HEK293 (cell line): ENCODE results near the gene NTN4.

Experiments used
- CTCF ChIA-PET: fragments of 350-600 bp; formaldehyde crosslinking; extraction: SDS; loops from one replicate; lab custom pipeline; 2021; ENCODE audit warnings: antibody characterized with exemption; lab: Yijun Ruan, JAX
- POLR2A ChIA-PET: fragments of 300-600 bp; formaldehyde crosslinking; extraction: SDS; loops from one replicate; lab custom pipeline; 2020; ENCODE audit warnings: antibody characterized with exemption, inconsistent platforms; lab: Yijun Ruan, JAX
- H3K27ac ChIP-seq: fragments of 200-500 bp; sonication (Bioruptor generic); 2 replicates; pipeline ENCODE4 v1.5.1; 2014; ENCODE audit warnings: low read depth, low read length, control low read depth, inconsistent platforms; ENCODE audit errors: extremely low read depth
- H3K36me3 ChIP-seq, 2 experiments: fragments of 200-500 bp in 1 of 2; sonication (Bioruptor generic) in 1 of 2; 1 replicate in 1 of 2; 2 replicates in 1 of 2; pipeline ENCODE4 v1.5.1; 2014 to 2017; ENCODE audit warnings: inconsistent platforms in 2 of 2, low read length in 2 of 2; ENCODE audit not compliant: control insufficient read depth in 2 of 2, insufficient read depth in 1 of 2
- H3K4me1 ChIP-seq: fragments of 200-500 bp; sonication (Bioruptor generic); 2 replicates; pipeline ENCODE4 v1.5.1; 2014; ENCODE audit warnings: mild to moderate bottlenecking, low read length, inconsistent platforms; ENCODE audit not compliant: control insufficient read depth, insufficient read depth
- H3K4me3 ChIP-seq: 2 replicates; pipeline ENCODE4 v1.5.1; 2011; ENCODE audit warnings: low read depth, mild to moderate bottlenecking, control low read depth, low read length, moderate library complexity
- H3K9me3 ChIP-seq: fragments of 200-500 bp; sonication (Bioruptor generic); 2 replicates; pipeline ENCODE4 v1.5.1; 2014; ENCODE audit warnings: low read depth, low read length, inconsistent platforms; ENCODE audit not compliant: control insufficient read depth, insufficient read depth
- INSM2 ChIP-seq: fragments of 450-650 bp; formaldehyde crosslinking; IDR thresholded peaks from 2 replicates; pipeline ENCODE4 v1.5.1; 2016; ENCODE audit warnings: missing biosample characterization, missing genetic modification characterization
- TSHZ1 ChIP-seq: fragments of 450-650 bp; formaldehyde crosslinking; IDR thresholded peaks from 2 replicates; pipeline ENCODE4 v1.5.1; 2016; ENCODE audit warnings: missing biosample characterization, missing genetic modification characterization, borderline replicate concordance
- YY2 ChIP-seq: fragments of 450-650 bp; formaldehyde crosslinking; IDR thresholded peaks from 2 replicates; pipeline ENCODE4 v1.5.1; 2016; ENCODE audit warnings: missing biosample characterization, missing genetic modification characterization
- ZBTB17 ChIP-seq: fragments of 450-650 bp; formaldehyde crosslinking; IDR thresholded peaks from 2 replicates; pipeline ENCODE4 v1.5.1; 2016; ENCODE audit warnings: missing biosample characterization, missing genetic modification characterization
- ZBTB20 ChIP-seq: fragments of 450-650 bp; formaldehyde crosslinking; IDR thresholded peaks from 2 replicates; pipeline ENCODE4 v1.5.1; 2016; ENCODE audit warnings: missing biosample characterization, missing genetic modification characterization
- ZBTB26 ChIP-seq: fragments of 450-650 bp; formaldehyde crosslinking; optimal IDR thresholded peaks from 2 replicates; pipeline ENCODE3; 2016; ENCODE audit warnings: missing biosample characterization, mild to moderate bottlenecking, missing genetic modification characterization
- ZFP69B ChIP-seq: fragments of 450-650 bp; formaldehyde crosslinking; IDR thresholded peaks from 2 replicates; pipeline ENCODE4 v1.5.1; 2016; ENCODE audit warnings: missing biosample characterization, missing genetic modification characterization
- ZNF112 ChIP-seq: fragments of 450-650 bp; formaldehyde crosslinking; IDR thresholded peaks from 2 replicates; pipeline ENCODE4 v1.5.0; 2017; ENCODE audit warnings: missing biosample characterization, missing genetic modification characterization
- ZNF140 ChIP-seq: fragments of 450-650 bp; formaldehyde crosslinking; IDR thresholded peaks from 2 replicates; pipeline ENCODE4 v1.5.1; 2016; ENCODE audit warnings: missing biosample characterization, missing genetic modification characterization
- ZNF16 ChIP-seq: fragments of 450-650 bp; formaldehyde crosslinking; IDR thresholded peaks from 2 replicates; pipeline ENCODE4 v1.5.1; 2016; ENCODE audit warnings: low read depth, missing biosample characterization, missing genetic modification characterization
- ZNF18 ChIP-seq: fragments of 450-650 bp; formaldehyde crosslinking; IDR thresholded peaks from 2 replicates; pipeline ENCODE4 v1.5.1; 2016; ENCODE audit warnings: missing biosample characterization, missing genetic modification characterization
- ZNF24 ChIP-seq: fragments of 450-650 bp; formaldehyde crosslinking; IDR thresholded peaks from 2 replicates; pipeline ENCODE4 v1.5.1; 2016; ENCODE audit warnings: missing biosample characterization, missing genetic modification characterization
- ZNF280D ChIP-seq: fragments of 450-650 bp; formaldehyde crosslinking; IDR thresholded peaks from 2 replicates; pipeline ENCODE4 v1.5.1; 2016; ENCODE audit warnings: missing biosample characterization, missing genetic modification characterization
- ZNF302 ChIP-seq: fragments of 450-650 bp; formaldehyde crosslinking; IDR thresholded peaks from 2 replicates; pipeline ENCODE4 v1.5.1; 2016; ENCODE audit warnings: missing biosample characterization, missing genetic modification characterization, low read depth
- ZNF324 ChIP-seq: fragments of 450-650 bp; formaldehyde crosslinking; IDR thresholded peaks from 2 replicates; pipeline ENCODE4 v1.5.1; 2016; ENCODE audit warnings: missing biosample characterization, missing genetic modification characterization
- ZNF394 ChIP-seq: fragments of 450-650 bp; formaldehyde crosslinking; IDR thresholded peaks from 2 replicates; pipeline ENCODE4 v1.5.1; 2016; ENCODE audit warnings: missing biosample characterization, missing genetic modification characterization, mild to moderate bottlenecking, moderate library complexity, borderline replicate concordance
- ZNF398 ChIP-seq: fragments of 450-650 bp; formaldehyde crosslinking; IDR thresholded peaks from 2 replicates; pipeline ENCODE4 v1.5.1; 2017; ENCODE audit warnings: missing biosample characterization, missing genetic modification characterization
- ZNF510 ChIP-seq: fragments of 450-650 bp; formaldehyde crosslinking; IDR thresholded peaks from 2 replicates; pipeline ENCODE4 v1.5.1; 2018; ENCODE audit warnings: mild to moderate bottlenecking, missing genetic modification characterization, missing biosample characterization; ENCODE audit not compliant: insufficient replicate concordance
- ZNF530 ChIP-seq: fragments of 450-650 bp; formaldehyde crosslinking; IDR thresholded peaks from 2 replicates; pipeline ENCODE4 v1.5.1; 2016; ENCODE audit warnings: low read depth, missing biosample characterization, missing genetic modification characterization
- ZNF677 ChIP-seq: fragments of 450-650 bp; IDR thresholded peaks from 2 replicates; pipeline ENCODE4 v1.5.0; 2018; ENCODE audit warnings: missing biosample characterization, mild to moderate bottlenecking, missing genetic modification characterization, moderate library complexity
- ZNF792 ChIP-seq: fragments of 450-650 bp; formaldehyde crosslinking; IDR thresholded peaks from 2 replicates; pipeline ENCODE4 v1.5.1; 2016; ENCODE audit warnings: missing biosample characterization, missing genetic modification characterization

The NTN4 gene

GRCh38 chr12:95694136-95694535 lies 96.4 kb downstream of the NTN4 start:
- H3K9me3 ChIP-seq: no peaks in the 10 kb centered on the region
- TF ChIP-seq ZNF112 (no peak), ZNF510 (tag by site-specific recombination) (no peak), ZNF530 (tag by site-specific recombination) (no peak), ZNF302 (no peak), YY2 (tag by site-specific recombination) (no peak), ZNF24 (tag by site-specific recombination) (no peak), ZNF18 (tag by site-specific recombination) (no peak), INSM2 (tag by site-specific recombination) (no peak), TSHZ1 (tag by site-specific recombination) (no peak), ZNF394 (tag by site-specific recombination) (no peak), ZNF324 (tag by site-specific recombination) (no peak), ZNF280D (no peak), ZNF398 (tag by site-specific recombination) (no peak)
- TF ChIP-seq, all 188 proteins: peak for 0
- Histone ChIP-seq H3K4me1 (no peaks in the 10 kb centered on the region), H3K36me3 (no peaks in the 10 kb centered on the region; a peak in 2 of 3 replicates), H3K27ac (no peak overlapping the region), H3K4me3 (no peak overlapping the region)
- CTCF ChIA-PET: no interaction called here
- POLR2A ChIA-PET: no interaction called here

- Histone ChIP-seq H3K4me1 (no peaks in the 10 kb centered on the region), H3K9me3 (no peaks in the 10 kb centered on the region), H3K4me3 (no peak overlapping the region), H3K36me3 (no peaks in the 10 kb centered on the region; a peak in 2 of 3 replicates), H3K27ac (no peak overlapping the region)
- ChIA-PET CTCF (no interaction called here), POLR2A (no interaction called here)
- TF ChIP-seq ZNF140 (tag by site-specific recombination) (no peak), ZNF677 (tag by site-specific recombination) (no peak), ZNF792 (tag by site-specific recombination) (no peak), ZBTB17 (tag by site-specific recombination) (no peak), ZBTB26 (no peak), ZBTB20 (tag by site-specific recombination) (no peak), ZFP69B (tag by site-specific recombination) (no peak), ZNF16 (tag by site-specific recombination) (no peak)
Measured at GRCh38 chr12:95693689-95694088, 96.9 kb downstream of the NTN4 start.
